B cell (primary cell): ENCODE results near the gene LRRC8B.

ENCODE experiments used
- EZH2 ChIP-seq: IDR thresholded peaks from 2 replicates; pipeline ENCODE4 v1.6.1; 2012; ENCODE audit warnings: borderline replicate concordance, low read depth, mild to moderate bottlenecking, moderate library complexity, low read length; ENCODE audit not compliant: insufficient read depth, poor library complexity, severe bottlenecking
- TF ChIP-seq, protein P1 (sequence below): fragments of 200-600 bp; IDR thresholded peaks from one replicate; pipeline ENCODE4 v1.8.0; 2022; ENCODE audit warnings: antibody characterized with exemption, mild to moderate bottlenecking

DNA sequence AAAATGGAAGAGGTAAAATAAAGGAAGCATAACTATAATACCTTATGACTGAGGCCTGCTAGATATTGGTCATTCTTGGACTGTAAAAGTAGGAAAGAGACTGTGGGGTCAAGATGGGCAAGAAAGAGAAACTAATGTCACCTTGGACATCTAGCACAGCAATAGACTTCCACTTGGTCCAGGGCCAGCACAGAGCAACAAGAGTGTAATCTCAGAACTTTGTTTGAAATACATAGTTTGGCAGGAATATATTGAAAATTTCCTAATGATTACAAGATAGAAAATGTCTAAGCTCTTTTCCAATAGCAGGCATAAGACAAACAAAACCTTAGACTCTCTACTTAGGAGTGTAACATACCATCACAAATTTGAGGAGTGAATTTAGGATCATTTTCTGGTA lies 112.9 kb downstream of the LRRC8B start:
- no peak for TF ChIP-seq EZH2
- TF ChIP-seq, protein P1, sequence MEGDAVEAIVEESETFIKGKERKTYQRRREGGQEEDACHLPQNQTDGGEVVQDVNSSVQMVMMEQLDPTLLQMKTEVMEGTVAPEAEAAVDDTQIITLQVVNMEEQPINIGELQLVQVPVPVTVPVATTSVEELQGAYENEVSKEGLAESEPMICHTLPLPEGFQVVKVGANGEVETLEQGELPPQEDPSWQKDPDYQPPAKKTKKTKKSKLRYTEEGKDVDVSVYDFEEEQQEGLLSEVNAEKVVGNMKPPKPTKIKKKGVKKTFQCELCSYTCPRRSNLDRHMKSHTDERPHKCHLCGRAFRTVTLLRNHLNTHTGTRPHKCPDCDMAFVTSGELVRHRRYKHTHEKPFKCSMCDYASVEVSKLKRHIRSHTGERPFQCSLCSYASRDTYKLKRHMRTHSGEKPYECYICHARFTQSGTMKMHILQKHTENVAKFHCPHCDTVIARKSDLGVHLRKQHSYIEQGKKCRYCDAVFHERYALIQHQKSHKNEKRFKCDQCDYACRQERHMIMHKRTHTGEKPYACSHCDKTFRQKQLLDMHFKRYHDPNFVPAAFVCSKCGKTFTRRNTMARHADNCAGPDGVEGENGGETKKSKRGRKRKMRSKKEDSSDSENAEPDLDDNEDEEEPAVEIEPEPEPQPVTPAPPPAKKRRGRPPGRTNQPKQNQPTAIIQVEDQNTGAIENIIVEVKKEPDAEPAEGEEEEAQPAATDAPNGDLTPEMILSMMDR, result no peak
